Measurements from ENCODE around the gene THSD1.
"Not testable (repeated sequence)": the region's sequence is repeated elsewhere in the genome, so short reads cannot be mapped to it uniquely, and the experiment has no call there.

The THSD1 gene

GRCh38 chr13:52399046-52399445 is 6.9 kb downstream of the THSD1 start:
- ATAC-seq (replicated peaks; ENCODE audit: extremely low read depth, poor library complexity, severe bottlenecking) (no peak), DNase-seq (ENCODE audit: low spot score in 2 of 2) (no peak)
- no peaks in the 10 kb centered on the region for H3K36me3 Mint-ChIP-seq (ENCODE audit: insufficient read depth)
- no peaks in the 10 kb centered on the region for H3K9me3 Mint-ChIP-seq
- H3K27me3 Mint-ChIP-seq: peaks cover 47% of the 10 kb centered on the region
- H3K4me3 Mint-ChIP-seq: no peak overlapping the region
- H3K4me1 Mint-ChIP-seq: peaks cover under 1% of the 10 kb centered on the region
- H3K27ac Mint-ChIP-seq (ENCODE audit: low read depth): no peak overlapping the region

- Mint-ChIP-seq H3K27me3 (peaks cover 31% of the 10 kb centered on the region), H3K27ac (ENCODE audit: low read depth) (no peak overlapping the region), H3K4me1 (no peaks in the 10 kb centered on the region), H3K9me3 (no peaks in the 10 kb centered on the region), H3K36me3 (ENCODE audit: insufficient read depth) (no peaks in the 10 kb centered on the region), H3K4me3 (no peak overlapping the region)
- ATAC-seq (replicated peaks; ENCODE audit: extremely low read depth, poor library complexity, severe bottlenecking) (no peak), DNase-seq (ENCODE audit: low spot score in 2 of 2) (no peak)
These were observed 10.3 kb downstream of the THSD1 start for GRCh38 chr13:52395704-52396103.

- Mint-ChIP-seq H3K9me3 (no peaks in the 10 kb centered on the region), H3K27me3 (peaks cover 22% of the 10 kb centered on the region), H3K4me3 (no peak overlapping the region), H3K36me3 (ENCODE audit: insufficient read depth) (no peaks in the 10 kb centered on the region), H3K4me1 (no peaks in the 10 kb centered on the region), H3K27ac (ENCODE audit: low read depth) (peak overlapping the region; percentile 54)
- DNase-seq (ENCODE audit: low spot score in 2 of 2): no peak
- ATAC-seq (replicated peaks; ENCODE audit: extremely low read depth, poor library complexity, severe bottlenecking): no peak
These were observed 11.4 kb downstream of the THSD1 start for GRCh38 chr13:52394586-52394985.

GRCh38 chr13:52393572-52394357 is 12.2 kb downstream of the THSD1 start:
- ATAC-seq (replicated peaks; ENCODE audit: extremely low read depth, poor library complexity, severe bottlenecking): no peak
- Mint-ChIP-seq H3K27ac (ENCODE audit: low read depth) (no peak overlapping the region), H3K4me3 (no peak overlapping the region), H3K27me3 (peaks cover 22% of the 10 kb centered on the region), H3K9me3 (no peaks in the 10 kb centered on the region), H3K36me3 (ENCODE audit: insufficient read depth) (no peaks in the 10 kb centered on the region), H3K4me1 (no peaks in the 10 kb centered on the region)
- no peak for DNase-seq (ENCODE audit: low spot score in 2 of 2)

- no peak overlapping the region for H3K4me3 Mint-ChIP-seq
- no peaks in the 10 kb centered on the region for H3K9me3 Mint-ChIP-seq
- no peaks in the 10 kb centered on the region for H3K27me3 Mint-ChIP-seq
- H3K4me1 Mint-ChIP-seq: no peaks in the 10 kb centered on the region
- H3K36me3 Mint-ChIP-seq (ENCODE audit: insufficient read depth): peaks cover 2% of the 10 kb centered on the region
- no peak overlapping the region for H3K27ac Mint-ChIP-seq (ENCODE audit: low read depth)
- DNase-seq (ENCODE audit: low spot score in 2 of 2) (no peak), ATAC-seq (replicated peaks; ENCODE audit: extremely low read depth, poor library complexity, severe bottlenecking) (no peak)
These were observed 18.3 kb downstream of the THSD1 start for GRCh38 chr13:52387721-52388120.

- Mint-ChIP-seq H3K27me3 (no peaks in the 10 kb centered on the region), H3K4me1 (no peaks in the 10 kb centered on the region), H3K9me3 (no peaks in the 10 kb centered on the region), H3K36me3 (ENCODE audit: insufficient read depth) (peaks cover 2% of the 10 kb centered on the region), H3K4me3 (no peak overlapping the region), H3K27ac (ENCODE audit: low read depth) (no peak overlapping the region)
- DNase-seq (ENCODE audit: low spot score in 2 of 2) (no peak), ATAC-seq (replicated peaks; ENCODE audit: extremely low read depth, poor library complexity, severe bottlenecking) (no peak)
These were observed 20.1 kb downstream of the THSD1 start for GRCh38 chr13:52385870-52386269.

GRCh38 chr13:52383366-52383765 is 22.6 kb downstream of the THSD1 start:
- H3K27ac Mint-ChIP-seq (ENCODE audit: low read depth): no peak overlapping the region

GRCh38 chr13:52378312-52378711 is 27.7 kb downstream of the THSD1 start:
- Mint-ChIP-seq H3K27ac (ENCODE audit: low read depth) (no peak overlapping the region), H3K4me3 (no peak overlapping the region), H3K4me1 (no peaks in the 10 kb centered on the region), H3K9me3 (no peaks in the 10 kb centered on the region), H3K27me3 (no peaks in the 10 kb centered on the region), H3K36me3 (ENCODE audit: insufficient read depth) (no peaks in the 10 kb centered on the region)
- ATAC-seq (replicated peaks; ENCODE audit: extremely low read depth, poor library complexity, severe bottlenecking) (no peak), DNase-seq (ENCODE audit: low spot score in 2 of 2) (no peak)

More at GRCh38 chr13:52383366-52383765, 22.6 kb downstream of the THSD1 start:
- Mint-ChIP-seq H3K4me3 (no peak overlapping the region), H3K9me3 (no peaks in the 10 kb centered on the region), H3K27me3 (no peaks in the 10 kb centered on the region), H3K36me3 (ENCODE audit: insufficient read depth) (peaks cover 2% of the 10 kb centered on the region), H3K4me1 (no peaks in the 10 kb centered on the region)
- DNase-seq (ENCODE audit: low spot score in 2 of 2): no peak
- no peak for ATAC-seq (replicated peaks; ENCODE audit: extremely low read depth, poor library complexity, severe bottlenecking)

- no peaks in the 10 kb centered on the region for H3K4me1 Mint-ChIP-seq
- H3K27ac Mint-ChIP-seq (ENCODE audit: low read depth): no peak overlapping the region
- H3K36me3 Mint-ChIP-seq (ENCODE audit: insufficient read depth): no peaks in the 10 kb centered on the region
- DNase-seq (ENCODE audit: low spot score in 2 of 2): no peak
- H3K27me3 Mint-ChIP-seq: no peaks in the 10 kb centered on the region
- H3K9me3 Mint-ChIP-seq: no peaks in the 10 kb centered on the region
- no peak for ATAC-seq (replicated peaks; ENCODE audit: extremely low read depth, poor library complexity, severe bottlenecking)
- H3K4me3 Mint-ChIP-seq: no peak overlapping the region
These were observed 28.1 kb downstream of the THSD1 start for GRCh38 chr13:52377898-52378297.

- Mint-ChIP-seq H3K27ac (ENCODE audit: low read depth) (no peak overlapping the region), H3K9me3 (no peaks in the 10 kb centered on the region), H3K36me3 (ENCODE audit: insufficient read depth) (no peaks in the 10 kb centered on the region), H3K4me3 (no peak overlapping the region), H3K4me1 (no peaks in the 10 kb centered on the region), H3K27me3 (no peaks in the 10 kb centered on the region)
- DNase-seq (ENCODE audit: low spot score in 2 of 2): no peak
- ATAC-seq (replicated peaks; ENCODE audit: extremely low read depth, poor library complexity, severe bottlenecking): no peak
These were observed 31.0 kb downstream of the THSD1 start for GRCh38 chr13:52374873-52375411.

- H3K9me3 Mint-ChIP-seq: no peaks in the 10 kb centered on the region
These were observed 31.6 kb downstream of the THSD1 start for GRCh38 chr13:52374389-52374788.

GRCh38 chr13:52373277-52373676 is 32.7 kb downstream of the THSD1 start:
- H3K27me3 Mint-ChIP-seq; H3K27ac Mint-ChIP-seq (ENCODE audit: low read depth); H3K36me3 Mint-ChIP-seq (ENCODE audit: insufficient read depth); H3K4me3 Mint-ChIP-seq; DNase-seq (ENCODE audit: low spot score in 2 of 2); H3K4me1 Mint-ChIP-seq; ATAC-seq (replicated peaks; ENCODE audit: extremely low read depth, poor library complexity, severe bottlenecking); H3K9me3 Mint-ChIP-seq: not testable (repeated sequence)

More at GRCh38 chr13:52374389-52374788, 31.6 kb downstream of the THSD1 start:
- H3K27ac Mint-ChIP-seq (ENCODE audit: low read depth): no peak overlapping the region
- no peaks in the 10 kb centered on the region for H3K4me1 Mint-ChIP-seq
- no peak for ATAC-seq (replicated peaks; ENCODE audit: extremely low read depth, poor library complexity, severe bottlenecking)
- no peak overlapping the region for H3K4me3 Mint-ChIP-seq
- no peaks in the 10 kb centered on the region for H3K27me3 Mint-ChIP-seq
- no peaks in the 10 kb centered on the region for H3K36me3 Mint-ChIP-seq (ENCODE audit: insufficient read depth)
- no peak for DNase-seq (ENCODE audit: low spot score in 2 of 2)

- no peaks in the 10 kb centered on the region for H3K4me1 Mint-ChIP-seq
- H3K9me3 Mint-ChIP-seq: no peaks in the 10 kb centered on the region
- H3K4me3 Mint-ChIP-seq: no peak overlapping the region
- no peak overlapping the region for H3K27ac Mint-ChIP-seq (ENCODE audit: low read depth)
- no peak for ATAC-seq (replicated peaks; ENCODE audit: extremely low read depth, poor library complexity, severe bottlenecking)
- no peak for DNase-seq (ENCODE audit: low spot score in 2 of 2)
- H3K27me3 Mint-ChIP-seq: no peaks in the 10 kb centered on the region
- no peaks in the 10 kb centered on the region for H3K36me3 Mint-ChIP-seq (ENCODE audit: insufficient read depth)
These were observed 34.2 kb downstream of the THSD1 start for GRCh38 chr13:52371736-52372247.

Data from central memory CD8-positive, alpha-beta T cell (primary cell).